Natural killer cell (primary cell): ENCODE measurements around the gene ZNF488. TPM values are rescaled to one million over a fixed set of nuclear protein-coding genes. Genes with fewer than 3 reads are reported as not detected.

Source experiments
- ATAC-seq, 3 donors: fragments of 150-1000 bp in 2 of 3; fragments of 200-7000 bp in 1 of 3; cut with Tn5 transposase; 1 replicate in 1 of 3; 2 replicates in 2 of 3; pipeline ENCODE4 v1.10.0; 2021; ENCODE audit warnings: mild to moderate bottlenecking in 2 of 3, moderate library complexity in 2 of 3
- DNase-seq, 2 donors: peaks; one replicate each; pipeline versions ENCODE4 v3.0.0 to v3.0.0-alpha.2; 2013 to 2021; ENCODE audit warnings: mixed read lengths in 1 of 2
- H3K27ac ChIP-seq: one replicate; pipeline ENCODE4 v1.5.1; 2013; ENCODE audit warnings: mild to moderate bottlenecking, low read length
- H3K27me3 ChIP-seq: one replicate; pipeline ENCODE4 v1.6.1; 2013; ENCODE audit warnings: low read length; ENCODE audit not compliant: control insufficient read depth, insufficient read depth
- H3K36me3 ChIP-seq: one replicate; pipeline ENCODE4 v1.6.1; 2013; ENCODE audit warnings: low read length; ENCODE audit not compliant: control insufficient read depth, insufficient read depth
- H3K4me1 ChIP-seq: one replicate; pipeline ENCODE4 v1.6.1; 2013; ENCODE audit warnings: low read length; ENCODE audit not compliant: control insufficient read depth, insufficient read depth
- H3K4me3 ChIP-seq: one replicate; pipeline ENCODE4 v1.5.1; 2013; ENCODE audit warnings: low read length
- H3K9me3 ChIP-seq: one replicate; pipeline ENCODE4 v1.6.1; 2013; ENCODE audit warnings: low read length; ENCODE audit not compliant: control insufficient read depth, insufficient read depth
- H3K27ac Mint-ChIP-seq, 2 donors: one replicate each; pipeline ENCODE4 v1.8.0; 2022; ENCODE audit warnings: mild to moderate bottlenecking in 2 of 2, mixed read lengths in 2 of 2, moderate library complexity in 1 of 2
- H3K27me3 Mint-ChIP-seq, 2 donors: one replicate each; pipeline ENCODE4 v1.8.0; 2022; ENCODE audit warnings: low read depth in 2 of 2, mixed read lengths in 2 of 2
- H3K36me3 Mint-ChIP-seq: one replicate; pipeline ENCODE4 v1.8.0; 2022; ENCODE audit warnings: mixed read lengths
- H3K4me1 Mint-ChIP-seq, 2 donors: one replicate each; pipeline ENCODE4 v1.8.0; 2022; ENCODE audit warnings: mixed read lengths in 2 of 2
- H3K4me3 Mint-ChIP-seq: one replicate; pipeline ENCODE4 v1.8.0; 2022; ENCODE audit warnings: mild to moderate bottlenecking, moderate library complexity, mixed read lengths
- H3K9me3 Mint-ChIP-seq, 2 donors: one replicate each; pipeline ENCODE4 v1.8.0; 2022; ENCODE audit warnings: mixed read lengths in 2 of 2
- WGBS: methylation state at CpG from one replicate; pipeline ENCODE4 v1.1.7; 2013; ENCODE audit warnings: missing lambda C conversion rate; ENCODE audit not compliant: insufficient coverage; 5-methylcytosine and 5-hydroxymethylcytosine counted together
- intact Hi-C: fragments of 100-400 bp; cut with micrococcal nuclease; formaldehyde crosslinking; loops from one replicate; pipeline ENCODE4 v1.14.2; 2022
- total RNA-seq, 4 donors: library from RNA; stranded (reverse); fragments of 120-200 nt in 1 of 4; gene quantifications; one replicate each; pipeline versions ENCODE4 v1.2.3 to v1.2.4, GENCODE V29; 2013 to 2022
- TF ChIP-seq, protein P1 (sequence below): fragments of 200-600 bp; IDR thresholded peaks from one replicate; pipeline ENCODE4 v1.8.0; 2022; ENCODE audit warnings: antibody characterized with exemption

ZNF488 gene
- total RNA-seq, 3 donors from 2014 or later (not counting 1 experiment from before 2014, with no cell fraction given), result not detected

- Mint-ChIP-seq H3K27ac (no peak overlapping the region), H3K27me3 (no peaks in the 10 kb centered on the region), H3K9me3 (no peaks in the 10 kb centered on the region), H3K36me3 (no peaks in the 10 kb centered on the region), H3K4me1 (no peaks in the 10 kb centered on the region), H3K4me3 (no peak overlapping the region)
- TF ChIP-seq, protein P1, sequence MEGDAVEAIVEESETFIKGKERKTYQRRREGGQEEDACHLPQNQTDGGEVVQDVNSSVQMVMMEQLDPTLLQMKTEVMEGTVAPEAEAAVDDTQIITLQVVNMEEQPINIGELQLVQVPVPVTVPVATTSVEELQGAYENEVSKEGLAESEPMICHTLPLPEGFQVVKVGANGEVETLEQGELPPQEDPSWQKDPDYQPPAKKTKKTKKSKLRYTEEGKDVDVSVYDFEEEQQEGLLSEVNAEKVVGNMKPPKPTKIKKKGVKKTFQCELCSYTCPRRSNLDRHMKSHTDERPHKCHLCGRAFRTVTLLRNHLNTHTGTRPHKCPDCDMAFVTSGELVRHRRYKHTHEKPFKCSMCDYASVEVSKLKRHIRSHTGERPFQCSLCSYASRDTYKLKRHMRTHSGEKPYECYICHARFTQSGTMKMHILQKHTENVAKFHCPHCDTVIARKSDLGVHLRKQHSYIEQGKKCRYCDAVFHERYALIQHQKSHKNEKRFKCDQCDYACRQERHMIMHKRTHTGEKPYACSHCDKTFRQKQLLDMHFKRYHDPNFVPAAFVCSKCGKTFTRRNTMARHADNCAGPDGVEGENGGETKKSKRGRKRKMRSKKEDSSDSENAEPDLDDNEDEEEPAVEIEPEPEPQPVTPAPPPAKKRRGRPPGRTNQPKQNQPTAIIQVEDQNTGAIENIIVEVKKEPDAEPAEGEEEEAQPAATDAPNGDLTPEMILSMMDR, result no peak
- Histone ChIP-seq H3K36me3 (no peaks in the 10 kb centered on the region), H3K9me3 (no peaks in the 10 kb centered on the region), H3K4me1 (no peaks in the 10 kb centered on the region), H3K27ac (no peak overlapping the region), H3K4me3 (no peak overlapping the region), H3K27me3 (no peaks in the 10 kb centered on the region)
- no peak for DNase-seq
- intact Hi-C loops, result no loop called here
- no peak for ATAC-seq
- 80% methylated on average over 14 of the region's 14 CpGs for WGBS
Observed at GRCh38 chr10:47413531-47414226, 29.6 kb upstream of the ZNF488 start.

DNA sequence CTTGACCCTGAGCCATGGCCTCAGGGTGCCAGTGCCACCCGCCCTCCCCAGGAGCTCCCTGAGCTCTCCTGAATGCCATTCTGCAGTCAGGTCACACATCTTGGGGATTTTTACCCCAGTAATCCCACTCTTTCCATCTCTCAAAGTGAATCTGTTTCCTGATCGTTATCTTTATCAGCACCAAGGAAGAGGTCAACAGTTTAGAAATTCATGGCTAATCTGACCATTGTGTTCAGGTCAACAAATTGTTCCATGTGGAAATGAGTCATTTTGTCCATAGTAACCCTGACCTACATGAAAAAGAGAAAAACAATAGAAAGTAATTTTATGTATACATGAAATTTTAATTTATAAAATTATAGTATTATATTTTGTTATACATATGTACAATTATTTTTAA lies 28.8 kb upstream of the ZNF488 start:
- no peak overlapping the region for H3K4me3 Mint-ChIP-seq
- Histone ChIP-seq H3K9me3 (no peaks in the 10 kb centered on the region), H3K36me3 (no peaks in the 10 kb centered on the region), H3K4me3 (no peak overlapping the region), H3K27ac (no peak overlapping the region), H3K4me1 (no peaks in the 10 kb centered on the region), H3K27me3 (no peaks in the 10 kb centered on the region)
- intact Hi-C loops, result no loop called here
- H3K27ac Mint-ChIP-seq, result no peak overlapping the region
- ATAC-seq (no peak), DNase-seq (no peak)
- TF ChIP-seq, protein P1, result no peak
- H3K36me3 Mint-ChIP-seq, result no peaks in the 10 kb centered on the region
- no peaks in the 10 kb centered on the region for H3K4me1 Mint-ChIP-seq
- H3K27me3 Mint-ChIP-seq, result no peaks in the 10 kb centered on the region
- no peaks in the 10 kb centered on the region for H3K9me3 Mint-ChIP-seq
- WGBS, result 73% methylated on average over 2 of the region's 2 CpGs

GRCh38 chr10:47412177-47412730 lies 28.2 kb upstream of the ZNF488 start:
- H3K4me1 ChIP-seq, result no peaks in the 10 kb centered on the region
- Mint-ChIP-seq H3K27ac (no peak overlapping the region), H3K27me3 (no peaks in the 10 kb centered on the region), H3K9me3 (no peaks in the 10 kb centered on the region), H3K4me3 (no peak overlapping the region), H3K4me1 (no peaks in the 10 kb centered on the region), H3K36me3 (no peaks in the 10 kb centered on the region)
- H3K27ac ChIP-seq, result no peak overlapping the region
- WGBS, result 79% methylated on average over 5 of the region's 5 CpGs
- ATAC-seq (no peak), DNase-seq (no peak)
- TF ChIP-seq, protein P1, result no peak
- H3K4me3 ChIP-seq, result no peak overlapping the region
- intact Hi-C loops, result no loop called here
- no peaks in the 10 kb centered on the region for H3K27me3 ChIP-seq
- no peaks in the 10 kb centered on the region for H3K9me3 ChIP-seq
- H3K36me3 ChIP-seq, result no peaks in the 10 kb centered on the region

DNA sequence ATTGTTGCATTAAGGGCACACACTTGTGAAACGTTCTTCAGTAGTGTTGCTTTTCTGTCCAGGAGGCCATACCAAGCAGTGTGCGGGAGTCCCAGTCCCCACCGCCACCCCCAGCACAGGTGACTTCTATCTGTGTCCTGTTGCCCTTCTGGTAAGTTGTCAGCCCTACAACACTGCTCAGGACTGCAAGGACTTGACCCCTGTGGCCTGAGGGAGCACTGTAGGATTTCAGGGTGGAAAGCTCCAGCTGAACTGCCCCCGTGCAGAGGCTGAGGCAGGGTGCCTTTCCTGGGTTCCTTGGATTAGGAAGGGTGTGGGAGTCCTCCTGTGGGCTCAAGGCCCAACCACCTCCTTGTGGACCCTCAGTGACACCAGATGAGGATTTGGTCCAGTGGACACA lies 26.8 kb upstream of the ZNF488 start:
- Mint-ChIP-seq H3K4me1 (no peaks in the 10 kb centered on the region), H3K27me3 (no peaks in the 10 kb centered on the region)
- WGBS, result 89% methylated on average over 4 of the region's 4 CpGs

More for the DNA sequence above, 26.8 kb upstream of the ZNF488 start:
- DNase-seq (no peak), ATAC-seq (no peak)
- TF ChIP-seq, protein P1, result no peak
- Histone ChIP-seq H3K27ac (no peak overlapping the region), H3K4me1 (no peaks in the 10 kb centered on the region), H3K9me3 (no peaks in the 10 kb centered on the region), H3K27me3 (no peaks in the 10 kb centered on the region), H3K4me3 (no peak overlapping the region), H3K36me3 (no peaks in the 10 kb centered on the region)
- intact Hi-C loops, result no loop called here
- H3K36me3 Mint-ChIP-seq, result no peaks in the 10 kb centered on the region
- H3K9me3 Mint-ChIP-seq, result no peaks in the 10 kb centered on the region
- H3K27ac Mint-ChIP-seq, result no peak overlapping the region
- H3K4me3 Mint-ChIP-seq, result no peak overlapping the region
